ENCODE results near the gene PPP4R3A. TPM values are rescaled to one million over a fixed set of nuclear protein-coding genes. Genes with fewer than 3 reads are reported as not detected.

The PPP4R3A gene
- total RNA-seq, 1 donor from 2014 or later, result 119 TPM

DNA sequence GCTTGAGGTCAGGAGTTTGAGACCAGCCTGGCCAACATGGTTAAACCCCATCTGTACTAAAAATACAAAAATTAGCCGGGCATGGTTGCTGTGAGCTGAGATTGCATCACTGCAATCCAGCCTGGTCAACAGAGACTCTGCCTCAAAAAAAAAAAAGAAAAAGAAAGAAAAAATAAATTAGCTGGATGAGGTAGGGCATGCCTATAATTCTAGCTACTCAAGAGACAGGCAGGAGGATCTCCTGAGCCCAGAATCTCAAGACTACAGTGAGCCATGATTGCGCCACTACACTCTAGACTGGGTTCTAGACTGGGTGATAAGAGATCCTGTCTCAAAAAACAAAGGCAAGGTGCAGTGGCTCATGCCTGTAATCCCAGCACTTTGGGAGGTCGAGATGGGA is 16.9 kb downstream of the PPP4R3A start:
- TF ChIP-seq, protein P1, sequence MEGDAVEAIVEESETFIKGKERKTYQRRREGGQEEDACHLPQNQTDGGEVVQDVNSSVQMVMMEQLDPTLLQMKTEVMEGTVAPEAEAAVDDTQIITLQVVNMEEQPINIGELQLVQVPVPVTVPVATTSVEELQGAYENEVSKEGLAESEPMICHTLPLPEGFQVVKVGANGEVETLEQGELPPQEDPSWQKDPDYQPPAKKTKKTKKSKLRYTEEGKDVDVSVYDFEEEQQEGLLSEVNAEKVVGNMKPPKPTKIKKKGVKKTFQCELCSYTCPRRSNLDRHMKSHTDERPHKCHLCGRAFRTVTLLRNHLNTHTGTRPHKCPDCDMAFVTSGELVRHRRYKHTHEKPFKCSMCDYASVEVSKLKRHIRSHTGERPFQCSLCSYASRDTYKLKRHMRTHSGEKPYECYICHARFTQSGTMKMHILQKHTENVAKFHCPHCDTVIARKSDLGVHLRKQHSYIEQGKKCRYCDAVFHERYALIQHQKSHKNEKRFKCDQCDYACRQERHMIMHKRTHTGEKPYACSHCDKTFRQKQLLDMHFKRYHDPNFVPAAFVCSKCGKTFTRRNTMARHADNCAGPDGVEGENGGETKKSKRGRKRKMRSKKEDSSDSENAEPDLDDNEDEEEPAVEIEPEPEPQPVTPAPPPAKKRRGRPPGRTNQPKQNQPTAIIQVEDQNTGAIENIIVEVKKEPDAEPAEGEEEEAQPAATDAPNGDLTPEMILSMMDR (IDR thresholded peaks at IDR 0.05; ENCODE audit: unreplicated experiment), result no peak
- Mint-ChIP-seq H3K4me1 (ENCODE audit: low read depth) (peaks cover 26% of the 10 kb centered on the region), H3K27me3 (no peaks in the 10 kb centered on the region), H3K27ac (no peak overlapping the region), H3K9me3 (ENCODE audit: low read depth) (no peaks in the 10 kb centered on the region), H3K36me3 (ENCODE audit: insufficient read depth) (peaks cover 5% of the 10 kb centered on the region), H3K4me3 (ENCODE audit: low read depth) (no peak overlapping the region)
- DNase-seq (ENCODE audit: low spot score, unreplicated experiment), result no peak

DNA sequence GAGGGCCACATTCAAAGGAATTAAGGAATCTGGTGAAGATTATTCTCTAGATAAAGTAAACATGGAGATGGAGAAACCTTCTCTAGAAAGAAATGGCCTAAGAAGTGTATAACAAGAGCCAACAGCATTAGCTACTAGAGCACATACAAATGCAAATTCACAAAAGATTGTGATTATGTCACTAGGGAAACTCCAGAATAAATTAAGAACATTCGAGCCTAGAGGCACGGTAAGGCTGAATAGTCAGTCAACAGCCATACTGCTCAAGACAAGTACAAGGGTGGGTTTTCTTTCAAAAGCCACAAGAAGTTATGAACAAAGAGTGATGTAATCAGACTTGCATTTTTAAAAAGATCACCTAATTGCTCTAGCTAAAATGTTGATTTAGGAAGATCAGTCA is 25.4 kb downstream of the PPP4R3A start:
- no peak overlapping the region for H3K4me3 Mint-ChIP-seq (ENCODE audit: low read depth)
- TF ChIP-seq, protein P1 (IDR thresholded peaks at IDR 0.05; ENCODE audit: unreplicated experiment), result no peak
- peaks cover 36% of the 10 kb centered on the region for H3K36me3 Mint-ChIP-seq (ENCODE audit: insufficient read depth)
- no peaks in the 10 kb centered on the region for H3K27me3 Mint-ChIP-seq
- no peak for DNase-seq (ENCODE audit: low spot score, unreplicated experiment)
- no peaks in the 10 kb centered on the region for H3K9me3 Mint-ChIP-seq (ENCODE audit: low read depth)
- H3K4me1 Mint-ChIP-seq (ENCODE audit: low read depth), result no peaks in the 10 kb centered on the region
- peak overlapping the region; percentile 43 for H3K27ac Mint-ChIP-seq

DNA sequence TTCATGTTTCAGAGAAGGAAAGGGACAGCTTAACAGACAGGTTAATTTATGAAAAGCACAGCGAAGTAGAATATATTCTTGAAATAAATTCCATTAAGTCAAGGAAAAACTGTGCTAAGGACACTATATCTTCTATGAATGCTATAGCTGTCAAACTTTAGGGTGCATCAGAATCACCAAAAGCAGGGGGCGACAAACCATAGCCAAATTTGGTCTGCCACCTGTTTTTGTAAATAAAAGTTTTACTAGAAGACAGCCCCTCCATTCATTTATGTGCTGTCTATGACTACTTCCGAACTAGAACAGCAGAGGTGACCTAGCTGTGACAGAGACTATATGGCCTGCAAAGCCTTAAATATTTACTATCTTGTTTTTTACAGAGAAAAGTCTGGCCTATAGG is 25.9 kb downstream of the PPP4R3A start:
- TF ChIP-seq, protein P1 (IDR thresholded peaks at IDR 0.05; ENCODE audit: unreplicated experiment), result no peak
- DNase-seq (ENCODE audit: low spot score, unreplicated experiment), result no peak
- H3K4me3 Mint-ChIP-seq (ENCODE audit: low read depth), result no peak overlapping the region
- H3K27me3 Mint-ChIP-seq, result no peaks in the 10 kb centered on the region
- H3K36me3 Mint-ChIP-seq (ENCODE audit: insufficient read depth), result peaks cover 35% of the 10 kb centered on the region
- no peak overlapping the region for H3K27ac Mint-ChIP-seq
- no peaks in the 10 kb centered on the region for H3K9me3 Mint-ChIP-seq (ENCODE audit: low read depth)
- no peaks in the 10 kb centered on the region for H3K4me1 Mint-ChIP-seq (ENCODE audit: low read depth)

GRCh38 chr14:91482263-91483013 is 27.7 kb downstream of the PPP4R3A start:
- Mint-ChIP-seq H3K36me3 (ENCODE audit: insufficient read depth) (peaks cover 39% of the 10 kb centered on the region), H3K27me3 (no peaks in the 10 kb centered on the region), H3K4me1 (ENCODE audit: low read depth) (no peaks in the 10 kb centered on the region), H3K9me3 (ENCODE audit: low read depth) (no peaks in the 10 kb centered on the region), H3K27ac (no peak overlapping the region), H3K4me3 (ENCODE audit: low read depth) (no peak overlapping the region)
- TF ChIP-seq, protein P1 (IDR thresholded peaks at IDR 0.05; ENCODE audit: unreplicated experiment), result no peak
- no peak for DNase-seq (ENCODE audit: low spot score, unreplicated experiment)

GRCh38 chr14:91477388-91477787 is 32.7 kb downstream of the PPP4R3A start:
- no peaks in the 10 kb centered on the region for H3K9me3 Mint-ChIP-seq (ENCODE audit: low read depth)
- no peak overlapping the region for H3K4me3 Mint-ChIP-seq (ENCODE audit: low read depth)
- no peaks in the 10 kb centered on the region for H3K27me3 Mint-ChIP-seq
- no peaks in the 10 kb centered on the region for H3K4me1 Mint-ChIP-seq (ENCODE audit: low read depth)
- DNase-seq (ENCODE audit: low spot score, unreplicated experiment), result no peak
- H3K36me3 Mint-ChIP-seq (ENCODE audit: insufficient read depth), result peaks cover 38% of the 10 kb centered on the region
- TF ChIP-seq, protein P1 (IDR thresholded peaks at IDR 0.05; ENCODE audit: unreplicated experiment), result no peak
- H3K27ac Mint-ChIP-seq, result no peak overlapping the region

All from progenitor cell of endocrine pancreas (in vitro differentiated cells).